H1 (cell line): ENCODE measurements around the gene APOOL. TPM values are rescaled to one million over a fixed set of nuclear protein-coding genes. Genes with fewer than 3 reads are reported as not detected.

Experiments
- CREB1 ChIP-seq: IDR thresholded peaks from 2 replicates; pipeline ENCODE4 v1.6.1; 2012; ENCODE audit warnings: inconsistent platforms
- SUZ12 ChIP-seq: fragments of 200-600 bp; sonication (generic); IDR thresholded peaks from 2 replicates; pipeline ENCODE4 v1.6.1; 2012; ENCODE audit warnings: mild to moderate bottlenecking, inconsistent platforms, low read length, moderate library complexity, mixed read lengths
- polyA plus RNA-seq, 7 experiments: library from polyadenylated mRNA; depleted of rRNA in 3 of 7; stranded (reverse) in 5 of 7; unstranded in 2 of 7; fragments of >200 nt in 5 of 7; fragments of 200-250 nt in 2 of 7; gene quantifications; 1 replicate in 5 of 7; 2 replicates in 1 of 7; 4 replicates in 1 of 7; pipeline versions ENCODE4 v1.2.1 to v1.2.3, GENCODE V29; 2011 to 2013; ENCODE audit warnings: missing spikeins in 2 of 7, mixed read lengths in 2 of 7
- total RNA-seq: library from RNA; stranded (reverse); fragmentation: NEBNext Ultra II Directional; extraction: Animal tissue kit (Norgen Biotek cat#: 25700); gene quantifications from 2 replicates; pipeline ENCODE4 v1.2.1, GENCODE V29; 2021

Gene APOOL
- total and polyA plus RNA-seq, 2 of the 8 experiments (the other 6 are each of a cell fraction or from before 2014, with no cell fraction given): 2.4 to 8.1 TPM

DNA sequence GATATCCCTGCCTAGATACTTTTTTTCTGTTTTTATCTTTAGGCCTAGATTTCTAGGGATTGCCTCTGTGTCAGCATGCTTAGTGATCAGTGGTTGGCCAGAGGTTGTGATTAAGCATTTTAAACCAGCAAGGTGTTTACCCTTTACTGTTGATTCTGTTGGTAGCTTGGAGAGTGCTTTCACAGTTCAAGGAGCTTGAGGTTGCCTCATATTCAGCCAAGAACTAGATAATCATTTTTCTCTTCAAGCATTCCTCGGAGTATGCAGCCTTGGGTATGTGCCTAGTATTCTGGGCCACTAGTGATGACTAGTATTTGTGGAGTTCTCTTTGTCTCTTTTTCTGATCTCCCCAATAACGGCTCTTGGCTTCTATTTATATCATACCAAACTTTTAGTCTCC lies 20.4 kb downstream of the APOOL start (continued):
- TF ChIP-seq CREB1 (no peak), SUZ12 (no peak)
